HG02970 (cell line): Measurements from ENCODE around the gene ZBED4.
"Not testable (repeated sequence)": the region's sequence is repeated elsewhere in the genome, so short reads cannot be mapped to it uniquely, and the experiment has no call there.

Experiments
- ATAC-seq: cut with Tn5 transposase; IDR thresholded peaks from one replicate; pipeline ENCODE4 v1.9.1; 2021; ENCODE audit warnings: mild to moderate bottlenecking, moderate library complexity, moderate number of reproducible peaks; ENCODE audit not compliant: unreplicated experiment, low FRiP score

The ZBED4 gene

GRCh38 chr22:49826603-49827270 is 26.9 kb upstream of the ZBED4 start:
- ATAC-seq = no peak

GRCh38 chr22:49827271-49827852 is 26.3 kb upstream of the ZBED4 start:
- ATAC-seq = no peak

DNA sequence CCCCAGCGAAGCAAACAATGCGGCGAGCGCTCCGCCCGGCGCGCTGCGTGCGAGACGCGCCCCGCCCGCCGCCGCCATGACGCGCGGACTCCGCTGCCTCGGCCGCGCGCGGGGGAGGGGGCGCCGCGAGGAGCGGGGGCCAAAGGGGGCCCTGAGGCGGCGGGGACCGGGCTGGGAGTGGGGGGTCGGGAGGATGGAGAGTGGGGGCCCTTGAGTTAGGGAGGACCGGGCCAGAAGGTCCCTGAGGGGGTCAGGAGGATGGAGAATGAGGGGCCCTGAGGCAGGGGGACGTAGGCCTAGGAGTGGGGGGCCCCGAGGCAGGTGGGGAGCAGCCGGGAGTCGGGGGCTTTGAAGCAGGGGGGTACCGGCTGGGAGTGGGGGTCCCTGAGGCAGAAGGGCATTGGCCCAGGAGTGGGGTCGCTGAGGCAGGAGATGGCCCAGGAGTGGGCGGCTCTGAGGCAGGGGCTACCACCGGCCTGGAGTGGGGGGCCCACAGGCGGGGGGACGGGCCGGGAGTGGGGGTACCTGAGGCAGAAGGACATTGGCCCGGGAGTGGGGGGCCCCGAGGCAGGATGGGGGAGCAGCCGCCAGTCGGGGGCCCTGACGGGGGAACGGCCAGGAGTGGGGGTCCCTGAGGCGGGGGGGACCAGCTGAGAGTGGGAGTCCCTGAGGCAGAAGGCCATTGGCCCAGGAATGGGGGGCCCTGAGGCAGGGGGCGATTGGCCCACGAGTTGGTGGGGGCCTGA is 25.6 kb upstream of the ZBED4 start, which contains the start of gene BRD1:
Gene BRD1 (minus strand): TSS at position 21 of the 746 bp plus-strand sequence. CDS start 3,556 bp downstream, outside the sequence.
- no peak for ATAC-seq

DNA sequence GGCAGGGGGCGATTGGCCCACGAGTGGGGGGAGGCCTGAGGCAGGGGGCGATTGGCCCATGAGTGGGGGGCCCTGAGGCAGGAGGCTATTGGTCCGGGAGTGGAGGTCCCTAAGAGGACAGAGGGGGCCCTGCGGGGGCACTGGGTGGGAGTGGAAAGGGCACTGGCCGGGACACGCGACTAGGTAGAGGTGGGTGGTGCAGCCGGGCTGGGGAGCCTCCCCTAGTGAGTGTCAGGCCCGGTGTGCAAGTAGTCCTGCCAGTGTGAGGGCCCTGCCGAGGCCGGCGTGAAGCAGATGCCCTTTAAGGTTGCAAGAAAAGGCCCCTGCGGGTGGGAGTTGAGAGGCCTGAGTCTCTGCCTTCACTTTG is 25.1 kb upstream of the ZBED4 start:
- ATAC-seq = no peak

DNA sequence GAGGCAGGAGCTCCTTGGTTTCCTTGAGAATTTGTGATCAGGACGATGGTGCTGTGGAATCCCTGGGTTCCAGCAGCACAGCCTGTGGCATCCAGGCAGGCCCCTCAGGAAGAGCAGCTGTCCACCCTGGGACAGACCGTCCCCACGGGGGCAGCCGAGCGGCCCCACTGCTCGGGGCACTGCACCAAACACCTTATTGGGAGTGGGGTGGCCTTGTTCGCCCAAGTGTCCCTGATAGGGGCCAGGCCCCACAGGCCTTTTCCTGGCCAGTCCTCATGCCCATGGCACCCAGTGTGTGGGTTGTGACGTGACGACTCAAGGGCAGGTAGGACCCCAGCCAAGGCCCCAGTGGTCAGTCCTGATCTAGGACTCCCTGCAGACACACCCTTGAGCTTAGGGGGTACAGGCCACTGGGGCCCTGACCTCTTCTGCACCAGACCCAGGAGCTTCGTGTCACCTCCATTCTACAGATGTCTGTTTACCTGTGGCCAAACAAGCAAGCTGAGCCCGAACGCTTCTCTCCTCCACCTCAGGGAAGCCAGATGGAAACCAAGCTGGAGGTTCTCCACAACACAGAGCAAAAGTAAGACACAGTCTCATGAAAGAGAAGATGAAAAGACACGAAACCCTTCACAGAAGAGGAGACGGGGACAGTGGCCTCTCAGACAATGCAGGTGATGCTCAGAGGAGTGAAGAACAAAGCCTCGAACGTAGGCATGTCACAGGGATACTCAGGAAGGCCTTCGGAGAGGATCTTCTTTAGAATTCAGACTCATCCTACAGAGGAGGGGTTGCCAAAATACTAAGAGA is 24.4 kb upstream of the ZBED4 start:
- no peak for ATAC-seq

GRCh38 chr22:49833340-49834007 is 20.2 kb upstream of the ZBED4 start:
- no peak for ATAC-seq

GRCh38 chr22:49838771-49839717 is 14.6 kb upstream of the ZBED4 start:
- no peak for ATAC-seq

- no peak for ATAC-seq
Observed at GRCh38 chr22:49845241-49845640, 8.4 kb upstream of the ZBED4 start.

DNA sequence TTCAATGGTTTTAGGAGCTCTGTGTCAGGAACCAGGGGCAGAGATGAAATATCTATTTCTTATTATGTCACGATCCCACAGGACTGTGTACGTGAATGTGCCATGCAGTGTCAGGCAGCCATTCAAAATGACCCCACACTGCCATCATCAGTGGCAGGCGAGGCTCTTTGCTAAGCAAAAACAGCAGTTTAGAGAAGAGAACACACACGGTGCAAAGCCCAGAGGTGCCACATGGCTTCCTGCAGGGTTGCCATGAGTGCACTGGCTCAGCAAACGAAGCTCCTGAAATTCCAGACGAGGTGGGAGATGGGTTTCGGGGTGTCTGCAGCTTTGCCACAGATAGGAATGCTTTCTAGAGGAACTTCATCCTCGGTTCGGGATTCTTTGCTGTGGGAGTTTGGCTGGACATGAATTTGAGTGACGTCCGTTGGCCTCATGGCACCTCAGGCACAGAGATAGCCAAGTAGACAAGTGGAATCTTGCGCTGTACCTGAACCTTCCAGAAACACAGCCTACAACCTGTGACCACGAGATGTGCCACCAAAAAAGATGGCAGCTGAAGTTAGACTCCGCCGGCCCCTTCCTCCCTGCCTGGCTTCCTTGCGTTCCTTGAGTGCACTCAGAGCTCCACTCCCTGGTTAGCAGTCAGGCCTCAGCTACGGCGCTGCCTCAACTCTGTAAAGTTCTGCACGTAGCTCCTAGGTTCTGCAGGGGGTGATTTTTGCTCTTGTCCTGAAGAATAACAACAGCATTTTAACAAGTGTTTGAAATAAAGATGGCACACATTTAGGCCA is 7.8 kb upstream of the ZBED4 start:
- ATAC-seq = no peak

- ATAC-seq = no peak
Observed at GRCh38 chr22:49847751-49848689, 5.6 kb upstream of the ZBED4 start.

GRCh38 chr22:49848690-49849160 is 4.9 kb upstream of the ZBED4 start:
- no peak for ATAC-seq

DNA sequence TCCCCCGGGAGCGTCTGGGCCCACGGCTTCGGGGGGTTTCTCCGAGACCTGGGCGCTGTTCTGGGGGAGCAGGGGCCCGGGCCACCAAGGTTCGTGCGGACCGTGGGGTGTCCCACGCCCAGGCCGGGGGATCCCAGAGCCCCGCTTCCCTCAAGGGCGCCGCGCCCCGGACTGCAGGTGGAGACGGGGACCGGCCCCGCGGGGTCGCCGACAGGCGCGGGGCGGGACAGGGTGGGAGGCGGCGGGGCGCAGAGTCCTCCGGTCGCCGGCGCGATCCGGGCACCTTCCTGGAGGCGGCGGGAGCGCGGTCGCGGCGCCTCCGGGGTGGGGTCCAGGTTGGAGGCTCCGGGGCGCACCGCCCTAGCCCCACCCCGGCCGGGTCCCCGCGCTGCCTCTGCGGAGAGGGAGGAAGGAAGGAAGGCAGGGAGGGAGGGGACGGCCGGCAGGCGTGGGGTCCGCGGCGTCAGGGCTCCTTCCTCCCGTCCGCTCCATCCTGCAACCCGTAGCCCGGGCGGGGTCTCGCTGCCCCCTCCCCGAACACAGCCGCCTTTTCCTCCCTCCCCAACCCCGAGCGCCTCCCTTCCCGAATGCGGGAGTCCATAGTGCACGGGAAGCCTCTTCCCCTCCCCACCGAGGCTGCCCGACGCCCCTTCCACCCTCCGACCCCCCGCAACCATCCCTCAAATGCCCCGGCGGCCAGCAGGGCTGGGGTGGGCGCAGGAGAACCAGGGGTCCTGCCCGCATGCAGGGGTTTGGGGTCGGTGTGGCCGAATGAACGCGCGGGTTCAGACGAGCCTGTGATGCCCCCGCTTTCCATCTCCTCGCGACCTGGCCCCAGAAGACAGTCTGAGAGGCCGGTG is 4.3 kb upstream of the ZBED4 start:
- ATAC-seq = no peak

DNA sequence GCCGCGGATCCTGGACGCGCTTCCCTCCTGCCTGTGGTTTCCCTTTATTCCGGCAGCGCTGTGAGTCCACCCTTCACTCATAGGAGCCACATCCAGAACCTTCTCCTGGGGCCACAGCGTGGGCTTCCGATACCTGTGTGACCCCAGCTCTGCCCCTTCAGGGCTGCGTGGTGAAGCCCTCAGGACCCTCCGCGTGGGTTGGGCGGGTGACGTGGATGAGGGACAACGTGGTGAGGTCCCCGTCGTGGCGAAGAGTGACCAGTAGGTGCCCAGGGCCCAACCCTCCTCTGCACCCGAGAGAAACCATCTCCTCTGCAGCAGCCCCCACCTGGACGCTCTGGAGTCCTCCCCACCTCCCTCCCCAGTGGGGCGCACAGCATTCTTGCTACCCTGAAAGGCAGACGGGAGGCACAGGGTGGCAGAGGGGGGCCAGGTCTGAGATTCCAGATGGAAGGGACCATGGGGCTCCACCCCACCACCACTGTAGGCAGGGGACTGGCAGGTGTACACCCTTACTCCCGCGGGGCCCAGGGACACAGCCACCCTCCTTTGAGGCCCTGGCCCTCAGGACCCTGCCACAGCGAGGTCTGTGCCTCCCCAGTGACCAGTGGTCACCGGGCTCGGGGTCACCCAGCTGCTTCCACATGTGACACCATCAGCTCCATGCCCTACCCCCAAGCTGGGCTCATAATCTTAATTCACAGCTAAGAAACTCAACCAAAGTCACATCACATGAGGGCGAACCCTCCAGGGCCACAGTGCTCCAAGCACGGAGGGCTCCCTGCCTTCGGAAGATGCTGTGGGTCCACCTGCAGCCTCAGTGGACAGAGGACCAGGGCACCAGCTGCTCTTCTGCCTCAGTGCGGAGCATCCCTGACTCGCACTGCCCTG is 3.4 kb upstream of the ZBED4 start:
- ATAC-seq = no peak

DNA sequence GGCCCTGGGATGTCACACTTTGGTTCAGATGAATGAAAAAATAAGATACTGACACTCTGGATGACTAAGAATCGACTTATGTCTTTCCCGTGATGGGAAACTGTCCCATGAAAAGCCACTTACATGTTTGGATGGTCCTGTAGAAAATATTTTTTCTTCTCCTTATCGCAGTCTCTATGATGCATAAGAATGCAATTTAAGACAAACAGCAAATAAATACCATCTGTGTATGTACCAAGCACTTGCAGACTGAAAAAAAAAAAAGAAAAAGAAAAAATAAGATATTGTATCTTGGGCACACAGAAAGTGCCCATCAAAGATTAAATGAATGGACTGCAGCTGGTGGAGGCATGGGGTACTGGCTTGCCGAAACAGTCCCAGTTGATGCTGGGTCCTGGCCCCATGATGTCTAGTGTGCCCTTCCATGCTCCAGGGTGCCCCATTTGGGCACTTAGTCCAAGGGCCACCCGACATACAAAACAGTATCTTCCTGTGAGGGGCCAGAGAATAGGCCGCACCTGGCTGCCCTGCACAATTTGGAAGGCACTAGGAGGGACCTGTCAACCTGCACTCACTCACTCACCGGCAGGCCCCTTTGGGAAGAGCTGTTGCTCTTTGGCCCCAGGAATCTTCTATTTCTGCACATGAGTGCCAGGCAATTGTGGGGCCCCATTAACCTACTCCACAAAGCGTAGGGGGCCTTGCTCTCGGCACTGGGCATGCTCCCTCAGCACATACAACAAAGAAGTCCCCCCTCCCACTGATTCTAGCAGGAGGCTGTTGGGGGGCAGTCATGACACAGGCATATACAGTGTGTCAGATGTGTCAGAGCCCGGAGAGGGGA is 2.5 kb upstream of the ZBED4 start:
- ATAC-seq = no peak

DNA sequence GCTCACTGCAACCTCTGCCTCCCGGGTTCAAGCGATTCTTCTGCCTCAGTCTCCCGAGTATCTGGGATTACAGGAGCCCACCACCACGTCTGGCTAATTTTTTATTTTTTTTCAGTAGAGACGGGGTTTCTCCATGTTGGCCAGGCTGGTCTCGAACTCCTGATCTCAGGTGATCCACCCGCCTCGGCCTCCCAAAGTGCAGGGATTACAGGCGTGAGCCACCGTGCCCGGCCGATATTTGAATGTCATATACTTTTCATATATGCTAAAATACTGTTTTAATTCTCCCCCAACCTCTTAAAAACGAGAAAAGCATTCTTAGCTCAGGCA is 1.1 kb upstream of the ZBED4 start:
- ATAC-seq = not testable (repeated sequence)
